Astrocyte of the spinal cord (primary cell): Measurements from ENCODE around the gene SLC12A5.
"Not testable (repeated sequence)": the region's sequence is repeated elsewhere in the genome, so short reads cannot be mapped to it uniquely, and the experiment has no call there.

Experiments
- DNase-seq: peaks from one replicate; pipeline ENCODE4 v3.0.0; 2011; ENCODE audit warnings: low read depth, low spot score
- H3K4me3 ChIP-seq: 2 replicates; pipeline ENCODE4 v1.5.1; 2011; ENCODE audit warnings: low read depth, mild to moderate bottlenecking, low read length, moderate library complexity
- in situ Hi-C: cut with HindIII; loops from 2 replicates; pipeline ENCODE4 v1.10.0; 2017; ENCODE audit warnings: low sequenced_read_pairs
- TF ChIP-seq, protein P1 (sequence below): IDR thresholded peaks from 2 replicates; pipeline ENCODE4 v1.5.1; 2012; ENCODE audit warnings: low read depth, mild to moderate bottlenecking, low read length, inconsistent platforms

The SLC12A5 gene

DNA sequence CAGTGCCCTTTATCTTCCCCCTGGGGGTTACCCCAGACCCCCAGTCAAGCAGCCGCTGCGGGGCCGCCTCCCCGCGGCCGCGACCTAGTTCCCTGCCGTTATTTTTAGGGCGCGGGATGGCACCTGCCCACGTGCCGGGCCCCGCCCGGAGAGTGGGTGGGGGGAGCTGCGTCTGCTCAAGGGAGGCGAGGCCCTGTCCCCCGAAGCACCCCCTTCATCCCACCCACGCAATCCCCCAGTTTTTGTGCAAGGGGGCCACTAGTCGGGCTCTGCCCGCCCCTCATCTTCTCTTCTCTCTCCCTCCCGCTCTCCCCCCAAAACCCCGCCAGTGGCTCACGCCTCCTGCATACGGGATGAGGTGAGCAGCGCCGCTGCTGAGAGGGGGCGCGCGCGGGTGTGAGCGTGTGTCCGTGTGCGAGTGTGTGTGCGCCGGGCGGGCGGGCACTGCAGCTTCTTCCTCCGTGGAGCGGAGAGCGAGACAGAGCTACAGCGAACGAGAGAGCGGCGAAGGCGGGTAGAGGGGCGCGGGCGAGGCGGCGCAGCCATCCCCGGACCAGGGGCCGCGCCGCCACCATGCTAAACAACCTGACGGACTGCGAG, at the start of gene SLC12A5:
Gene SLC12A5 (plus strand): TSS at position 444 of the 600 bp plus-strand sequence. CDS start 130 bp downstream, at position 574.
- DNase-seq, result no peak
- TF ChIP-seq, protein P1, sequence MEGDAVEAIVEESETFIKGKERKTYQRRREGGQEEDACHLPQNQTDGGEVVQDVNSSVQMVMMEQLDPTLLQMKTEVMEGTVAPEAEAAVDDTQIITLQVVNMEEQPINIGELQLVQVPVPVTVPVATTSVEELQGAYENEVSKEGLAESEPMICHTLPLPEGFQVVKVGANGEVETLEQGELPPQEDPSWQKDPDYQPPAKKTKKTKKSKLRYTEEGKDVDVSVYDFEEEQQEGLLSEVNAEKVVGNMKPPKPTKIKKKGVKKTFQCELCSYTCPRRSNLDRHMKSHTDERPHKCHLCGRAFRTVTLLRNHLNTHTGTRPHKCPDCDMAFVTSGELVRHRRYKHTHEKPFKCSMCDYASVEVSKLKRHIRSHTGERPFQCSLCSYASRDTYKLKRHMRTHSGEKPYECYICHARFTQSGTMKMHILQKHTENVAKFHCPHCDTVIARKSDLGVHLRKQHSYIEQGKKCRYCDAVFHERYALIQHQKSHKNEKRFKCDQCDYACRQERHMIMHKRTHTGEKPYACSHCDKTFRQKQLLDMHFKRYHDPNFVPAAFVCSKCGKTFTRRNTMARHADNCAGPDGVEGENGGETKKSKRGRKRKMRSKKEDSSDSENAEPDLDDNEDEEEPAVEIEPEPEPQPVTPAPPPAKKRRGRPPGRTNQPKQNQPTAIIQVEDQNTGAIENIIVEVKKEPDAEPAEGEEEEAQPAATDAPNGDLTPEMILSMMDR, result no peak
- H3K4me3 ChIP-seq, result no peak within 1 kb of the TSS
- in situ Hi-C loops, result no loop called here

DNA sequence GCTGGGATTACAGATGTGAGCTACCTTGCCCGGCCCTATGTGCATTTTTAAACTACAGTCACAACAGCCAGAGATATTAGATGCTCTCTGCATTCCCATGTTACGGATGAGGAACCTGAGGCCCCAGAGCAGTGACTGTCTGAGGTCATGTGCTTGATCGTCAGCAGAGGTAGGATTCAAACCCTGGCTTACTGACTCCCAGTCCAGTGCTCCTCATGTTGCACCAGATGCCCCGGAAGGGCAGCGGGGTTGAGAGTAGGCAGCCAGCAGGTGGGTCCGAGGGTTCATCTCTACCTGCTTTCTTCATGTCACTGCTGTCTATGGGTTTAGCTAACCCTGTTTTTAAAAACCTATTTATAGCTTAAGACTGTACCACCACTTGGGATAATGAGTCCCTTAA, 47.8 kb upstream of the SLC12A5 start:
- TF ChIP-seq, protein P1, result no peak
- H3K4me3 ChIP-seq, result no peak overlapping the region
- in situ Hi-C loops, result no loop called here
- no peak for DNase-seq

DNA sequence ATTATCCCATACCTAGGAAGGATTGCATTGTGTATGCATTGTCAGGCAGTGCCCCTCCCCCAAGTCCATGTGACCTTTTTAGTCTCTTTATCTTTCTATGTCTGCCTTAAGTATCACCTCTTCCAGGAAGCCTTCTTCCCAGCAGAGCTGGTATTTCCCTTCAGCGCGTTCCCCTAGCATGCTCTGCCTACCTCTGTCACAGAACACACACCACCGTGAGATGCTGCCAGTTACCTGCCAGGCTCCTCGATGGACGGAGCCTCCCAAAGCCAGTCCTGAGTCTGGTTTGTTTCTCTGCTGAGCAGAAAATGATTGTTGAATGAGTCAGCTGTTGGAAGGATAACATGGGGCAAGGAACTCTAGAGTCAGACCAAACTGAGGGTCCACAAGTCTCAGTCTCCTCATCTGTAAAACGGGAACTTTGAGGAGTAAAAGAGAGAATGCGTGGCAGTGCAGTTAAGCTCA, 45.7 kb upstream of the SLC12A5 start:
- TF ChIP-seq, protein P1, result no peak
- in situ Hi-C loops, result no loop called here

DNA sequence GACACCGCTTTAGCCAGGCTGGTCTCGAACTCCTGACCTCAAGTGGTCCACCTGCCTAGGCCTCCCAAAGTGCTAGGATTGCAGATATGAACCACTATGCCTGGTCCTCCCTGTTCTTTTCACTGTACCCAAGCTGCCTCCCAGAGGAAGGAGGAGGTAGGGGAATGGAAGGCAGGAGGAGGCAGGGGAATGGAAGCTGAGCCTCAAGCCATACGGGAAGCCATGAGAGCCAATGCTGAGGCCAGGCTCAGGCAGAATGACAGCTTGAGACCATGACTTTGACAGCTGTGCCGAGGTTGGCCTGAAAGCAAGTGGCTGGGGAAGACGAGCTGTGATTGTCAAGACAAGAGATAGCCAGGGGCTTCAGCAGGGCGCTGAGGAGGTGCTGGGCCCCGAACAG, 43.4 kb upstream of the SLC12A5 start:
- in situ Hi-C loops, result no loop called here
- TF ChIP-seq, protein P1, result peak; percentile 6
- no peak for DNase-seq

More for the DNA sequence above, 45.7 kb upstream of the SLC12A5 start:
- no peak for DNase-seq
- no peak overlapping the region for H3K4me3 ChIP-seq

DNA sequence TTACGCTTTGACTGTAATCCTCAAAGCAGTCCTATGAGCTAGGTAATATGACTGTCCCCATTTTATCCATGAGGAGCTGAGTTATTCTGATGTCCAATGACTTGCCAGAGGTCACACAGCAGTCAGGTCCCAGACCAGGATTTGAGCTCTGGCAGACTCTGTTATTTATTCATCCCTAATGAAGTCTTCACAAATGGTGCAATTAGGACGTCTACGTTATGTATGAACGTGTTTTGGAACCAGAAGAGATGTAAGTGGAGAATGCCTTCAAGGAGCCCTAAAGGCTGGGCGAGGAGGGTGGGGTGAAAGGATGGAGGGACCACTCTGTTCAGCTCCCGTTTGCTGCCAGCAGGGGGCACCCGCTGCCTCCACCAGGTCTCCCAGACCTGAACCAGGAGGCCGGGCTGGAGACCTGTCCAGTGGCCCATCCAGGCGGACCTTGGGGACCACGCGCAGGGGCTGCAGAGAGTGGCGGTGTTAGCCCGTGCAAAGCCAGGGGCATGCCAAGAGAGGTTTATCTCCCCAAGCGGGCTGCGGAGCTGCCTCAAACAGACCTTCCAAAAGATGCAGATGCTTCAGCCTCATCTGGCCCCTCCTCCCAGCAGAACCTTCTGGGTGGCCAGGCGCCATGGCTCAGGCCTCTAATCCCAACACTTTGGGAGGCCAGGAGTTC, 41.8 kb upstream of the SLC12A5 start:
- in situ Hi-C loops, result no loop called here
- DNase-seq, result peak; percentile 42
- TF ChIP-seq, protein P1, result peak; percentile 96
- H3K4me3 ChIP-seq, result no peak overlapping the region

More for the DNA sequence above, 43.4 kb upstream of the SLC12A5 start:
- no peak overlapping the region for H3K4me3 ChIP-seq

DNA sequence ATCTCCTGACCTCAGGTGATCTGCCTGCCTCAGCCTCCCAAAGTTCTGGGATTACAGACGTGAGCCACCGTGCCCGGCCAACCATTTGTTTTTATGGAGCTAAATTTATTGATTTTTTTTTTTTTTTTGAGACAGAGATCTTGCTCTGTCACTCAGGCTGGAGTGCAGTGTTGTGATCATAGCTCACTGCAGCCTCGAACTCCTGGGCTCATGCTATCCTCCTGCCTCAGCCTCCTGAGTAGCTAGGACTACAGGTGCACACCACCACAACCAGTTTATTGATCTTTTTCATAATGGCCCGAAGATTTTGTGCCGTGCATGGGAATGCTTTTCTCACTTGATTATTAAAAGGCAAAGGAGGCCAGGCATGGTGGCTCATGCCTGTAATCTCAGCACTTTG, 40.2 kb upstream of the SLC12A5 start:
- in situ Hi-C loops, H3K4me3 ChIP-seq, DNase-seq: not testable (repeated sequence)

DNA sequence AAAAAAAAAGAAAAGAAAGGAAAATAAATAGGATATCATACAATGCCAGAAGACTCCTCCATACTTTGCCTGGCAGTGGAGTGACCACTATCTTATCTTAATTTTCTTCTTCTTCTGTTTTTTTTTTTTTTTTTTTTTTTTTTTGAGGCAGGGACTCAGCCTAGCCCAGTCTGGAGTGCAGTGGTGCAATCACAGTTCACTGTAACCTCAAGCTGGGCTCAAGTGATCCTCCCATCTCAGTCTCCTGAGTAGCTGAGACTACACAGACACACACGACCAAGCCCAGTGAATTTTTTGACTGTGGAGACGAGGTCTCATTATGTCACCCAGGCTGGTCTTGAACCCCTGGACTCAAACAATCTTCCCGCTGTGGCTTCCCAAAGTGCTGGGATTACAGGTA, 37.4 kb upstream of the SLC12A5 start:
- no peak for DNase-seq
- H3K4me3 ChIP-seq, result no peak overlapping the region
- in situ Hi-C loops, result no loop called here
- TF ChIP-seq, protein P1, result no peak
